CD4-positive, alpha-beta T cell treated with Interleukin-4 for 1 hour (primary cell): ENCODE measurements around the gene CHMP1A.

Experiments used
- DNase-seq, 2 donors: peaks; one replicate each; pipeline ENCODE4 v3.0.0-alpha.2; 2020 to 2022

The CHMP1A gene

DNA sequence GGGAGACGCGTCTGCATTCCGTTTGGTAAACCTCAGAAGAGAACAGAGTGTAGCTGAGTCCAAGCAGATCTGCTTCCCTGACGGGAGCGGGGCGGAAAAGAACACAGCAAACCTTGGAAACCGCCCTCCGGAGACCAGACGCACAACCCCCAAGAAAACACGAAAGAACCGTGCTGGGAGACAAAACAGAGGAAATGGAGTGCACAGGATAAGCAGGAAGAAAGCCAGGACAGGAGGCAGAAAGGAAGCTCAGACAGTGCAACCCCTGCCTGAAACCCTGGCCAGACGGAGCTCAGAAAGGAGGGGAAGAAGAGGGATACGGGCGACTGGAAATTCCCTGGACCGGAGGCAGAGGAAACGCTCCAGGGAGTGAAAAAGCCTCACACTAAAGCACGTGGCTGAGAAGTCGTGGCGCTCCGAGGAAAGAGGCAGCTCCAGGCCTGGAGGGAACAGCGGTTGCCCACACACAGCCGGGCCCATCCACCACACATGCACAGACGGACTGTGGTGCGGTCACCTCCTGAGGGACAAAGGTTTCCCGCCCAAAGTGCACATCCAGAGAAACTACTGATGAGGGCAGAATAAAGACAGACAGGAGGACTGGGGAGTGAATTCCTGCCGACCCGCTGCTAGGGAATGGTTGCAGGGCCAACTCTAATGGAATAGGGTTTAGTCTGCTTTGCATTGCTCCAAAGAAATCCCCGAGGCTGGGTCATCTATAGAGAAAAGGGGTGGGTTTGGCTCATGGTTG is 33.8 kb downstream of the CHMP1A start:
- DNase-seq: no peak

DNA sequence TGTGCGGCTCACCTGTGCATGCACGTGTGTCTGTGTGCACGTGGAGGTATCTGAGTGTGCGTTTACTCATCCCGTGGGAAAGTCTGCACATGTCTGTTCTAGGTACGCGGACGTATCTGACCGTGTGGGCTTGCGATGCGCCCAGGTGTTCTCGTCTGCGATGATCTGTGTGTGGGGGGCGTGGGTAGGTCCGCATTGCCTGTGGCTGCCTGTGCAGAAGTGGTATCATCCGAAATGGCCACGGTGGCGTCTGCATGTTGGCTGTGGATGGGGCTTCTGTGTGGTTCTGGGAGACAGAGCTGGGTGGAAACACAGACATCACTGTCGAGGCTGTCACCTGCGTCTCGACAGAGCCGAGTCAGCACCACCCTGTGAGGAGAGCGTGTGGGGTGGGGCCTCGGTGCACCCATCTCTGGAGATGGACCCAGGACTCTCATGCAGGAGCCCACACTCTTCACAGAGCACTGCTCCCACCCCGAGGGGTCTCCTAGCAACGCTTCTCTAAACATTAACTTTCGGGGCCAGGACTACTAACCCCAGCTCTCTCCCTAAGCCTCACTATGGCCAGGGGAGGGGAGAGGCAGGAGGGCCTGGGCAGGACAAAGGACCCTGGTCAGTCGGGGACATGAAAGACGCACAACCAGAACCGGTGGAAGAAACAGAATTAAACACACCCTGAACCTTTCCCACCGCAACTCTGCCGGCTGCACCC is 35.7 kb downstream of the CHMP1A start:
- no peak for DNase-seq

DNA sequence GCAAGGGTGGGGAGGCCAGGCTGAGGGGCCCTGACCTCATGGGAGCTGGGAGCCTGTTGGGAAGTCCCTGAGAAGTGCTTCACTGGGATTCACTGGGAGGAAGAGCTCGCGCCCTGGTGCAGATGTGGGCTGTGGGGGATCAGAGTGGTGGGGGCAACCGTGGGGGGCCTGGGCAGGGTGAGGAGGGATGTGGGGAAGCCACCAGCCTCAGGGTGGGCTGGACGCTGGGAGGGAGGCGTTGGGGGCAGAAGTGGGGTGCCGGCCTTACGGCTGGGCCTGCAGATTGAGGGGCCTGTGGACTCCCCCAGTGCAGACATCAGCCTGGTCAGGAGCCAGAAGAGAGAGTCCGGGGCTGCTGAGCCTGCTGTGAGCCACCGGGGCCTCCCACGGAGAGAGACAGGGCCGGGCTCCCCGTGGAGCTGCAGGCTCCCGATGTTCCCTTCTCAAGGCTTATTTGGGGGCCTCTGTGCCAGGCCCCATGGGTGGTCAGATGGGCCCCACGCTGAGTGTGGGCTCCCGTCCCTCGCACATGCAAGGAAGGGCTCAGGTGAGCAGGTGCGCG is 36.3 kb downstream of the CHMP1A start:
- DNase-seq: no peak

GRCh38 chr16:89620406-89620841 is 37.1 kb downstream of the CHMP1A start:
- DNase-seq: no peak

GRCh38 chr16:89619840-89620239 is 37.7 kb downstream of the CHMP1A start:
- no peak for DNase-seq

- DNase-seq: no peak
These were observed 39.2 kb downstream of the CHMP1A start for GRCh38 chr16:89618109-89618998.

GRCh38 chr16:89617036-89617435 is 40.5 kb downstream of the CHMP1A start:
- no peak for DNase-seq

GRCh38 chr16:89616623-89617022 is 40.9 kb downstream of the CHMP1A start:
- peak; percentile 21 to 38 for DNase-seq

DNA sequence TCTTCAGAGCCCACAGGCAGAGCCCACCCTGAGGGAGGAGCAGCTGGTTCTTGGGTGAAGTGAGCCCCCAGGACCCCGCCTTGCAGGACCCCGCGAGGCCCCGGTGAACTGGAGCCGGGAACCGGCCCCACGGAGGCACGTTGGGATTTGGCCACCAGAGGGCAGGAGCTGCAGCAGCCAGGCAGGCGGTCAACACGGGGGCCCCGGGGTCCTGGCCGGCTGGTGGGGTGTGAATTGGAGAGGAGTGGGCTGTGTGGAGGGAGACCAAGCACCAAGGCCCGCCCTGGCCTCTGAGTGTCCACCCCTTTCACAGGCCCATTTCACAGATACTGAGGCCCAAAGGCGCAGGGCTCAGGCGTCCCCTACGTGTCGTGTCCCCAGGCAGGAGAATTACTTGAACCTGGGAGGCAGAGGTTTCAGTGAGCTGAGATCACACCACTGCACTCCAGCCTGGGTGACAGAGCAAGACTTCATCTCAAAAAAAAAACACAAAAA is 41.9 kb downstream of the CHMP1A start:
- DNase-seq: peak in 1 of 2 donors; percentile 38

- DNase-seq: no peak
These were observed 42.3 kb downstream of the CHMP1A start for GRCh38 chr16:89615176-89615575.

DNA sequence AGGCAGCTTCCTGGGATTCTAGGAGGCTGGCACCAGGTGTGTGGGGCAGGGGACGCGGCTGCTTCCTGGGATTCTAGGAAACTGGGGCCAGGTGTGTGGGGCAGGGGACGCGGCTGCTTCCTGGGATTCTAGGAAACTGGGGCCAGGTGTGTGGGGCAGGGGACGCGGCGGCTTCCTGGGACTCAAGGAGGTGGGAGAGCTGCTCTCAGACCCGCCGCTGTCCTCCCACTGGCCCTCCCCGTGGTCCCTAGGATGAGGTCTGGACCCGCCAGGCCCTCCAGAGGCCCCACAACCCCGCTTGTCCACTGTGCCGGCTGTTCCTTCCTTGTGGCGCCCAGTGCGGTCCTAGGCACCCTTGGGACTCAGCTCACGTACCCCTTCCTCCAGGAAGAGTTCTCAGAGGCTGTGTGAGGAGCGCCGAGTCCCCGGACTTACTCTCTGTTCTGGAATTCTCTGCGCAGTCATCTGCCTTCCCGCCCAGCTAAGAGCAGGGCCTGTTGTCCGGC is 43.5 kb downstream of the CHMP1A start:
- no peak for DNase-seq

GRCh38 chr16:89613231-89613953 is 44.1 kb downstream of the CHMP1A start, which contains the start of gene DPEP1:
DPEP1 (plus strand) TSS chr16:89613642; CDS start chr16:89630411, 16,769 bp downstream.
- DNase-seq: no peak

GRCh38 chr16:89612415-89613166 is 44.9 kb downstream of the CHMP1A start:
- no peak for DNase-seq

DNA sequence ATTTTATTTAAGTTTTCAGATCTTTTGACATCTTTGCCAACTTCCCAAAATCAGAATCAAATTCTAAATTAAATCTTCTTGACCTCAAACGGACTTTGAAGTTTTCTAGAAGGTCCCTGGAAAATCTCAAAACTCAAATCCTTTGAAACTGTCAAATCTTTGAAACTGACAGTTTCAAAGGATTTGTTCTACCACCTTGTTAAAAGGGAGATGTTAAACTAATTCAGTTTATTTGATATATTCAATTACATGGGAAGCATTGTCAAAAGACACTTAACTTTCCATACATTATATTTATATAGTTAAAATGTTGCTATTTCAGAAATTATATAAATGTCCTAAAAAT is 47.4 kb downstream of the CHMP1A start:
- no peak for DNase-seq

DNA sequence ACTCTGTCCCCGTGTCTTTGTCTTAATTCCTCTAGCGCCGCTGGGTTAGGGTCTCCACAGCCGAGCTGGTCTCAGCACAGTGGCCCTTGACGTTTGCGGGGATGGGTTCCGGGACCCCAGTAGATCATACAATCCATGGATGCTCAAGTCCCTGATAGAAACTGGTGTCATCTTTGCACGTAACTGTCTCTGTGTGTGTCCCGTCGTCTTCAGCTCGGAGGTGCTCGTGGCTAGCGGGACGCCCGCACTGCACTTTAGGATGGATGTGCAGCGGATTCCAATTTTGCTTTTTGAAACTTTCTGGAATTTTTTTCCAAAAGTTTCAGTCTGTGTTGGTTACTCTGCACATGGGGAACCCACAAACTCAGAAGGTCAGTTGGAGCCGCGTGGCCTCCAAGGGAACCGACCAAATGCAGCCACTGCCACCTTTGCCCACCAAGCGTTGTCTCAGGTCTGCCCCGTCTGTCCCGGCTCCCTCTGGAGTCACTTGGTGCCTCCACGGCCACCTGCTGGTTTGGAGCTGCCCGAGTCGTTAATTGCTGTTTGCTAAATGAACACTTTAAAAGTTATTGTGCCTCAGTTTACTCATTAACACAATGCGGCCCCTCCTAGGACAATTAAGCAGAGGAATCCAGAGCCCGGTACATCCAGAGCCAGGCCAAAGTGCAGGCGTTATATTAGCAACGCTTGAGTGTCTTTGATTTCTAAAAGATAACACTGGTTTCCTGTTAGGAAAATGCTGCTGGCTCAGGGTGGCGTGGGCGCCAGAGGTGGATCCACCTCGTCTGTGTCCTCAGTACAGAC is 49.4 kb downstream of the CHMP1A start:
- no peak for DNase-seq

DNA sequence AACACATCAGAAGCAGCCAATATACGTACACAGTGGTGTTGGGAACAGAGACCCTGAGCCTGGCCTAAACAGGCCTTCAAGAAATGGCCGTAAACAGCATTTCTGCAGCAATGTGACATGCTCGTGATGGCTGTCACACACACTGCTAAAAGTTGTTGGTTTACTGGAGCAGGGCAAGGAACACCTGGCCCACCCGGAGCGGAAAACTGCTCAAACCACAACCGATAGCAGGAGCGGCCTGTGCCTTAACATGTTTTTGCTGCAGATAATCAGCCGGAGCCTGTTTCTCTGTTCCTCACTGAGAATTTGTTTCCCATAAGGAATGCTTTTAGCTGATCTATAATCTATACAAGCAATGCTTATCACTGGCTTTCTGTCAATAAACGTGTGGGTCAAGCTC is 50.1 kb downstream of the CHMP1A start:
- DNase-seq: no peak

DNA sequence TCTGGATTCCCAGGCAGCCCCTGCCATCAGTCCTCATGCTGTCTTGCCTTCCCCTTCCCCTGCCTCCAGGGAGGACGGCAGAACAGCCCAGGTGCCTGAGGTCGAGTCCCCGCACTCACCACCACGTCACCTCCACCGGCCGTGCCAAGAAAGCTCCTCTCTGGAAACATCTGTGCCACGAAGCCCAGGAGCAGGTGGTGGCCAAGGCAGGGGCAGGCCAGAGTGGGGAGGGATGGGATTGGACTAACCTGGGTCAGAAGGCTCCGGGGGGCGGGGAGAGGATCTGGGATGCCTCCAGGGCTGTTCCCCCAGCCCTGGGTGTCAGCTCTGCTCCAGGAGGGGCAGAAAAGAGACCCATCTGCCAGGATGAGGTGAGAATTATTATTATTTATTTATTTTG is 51.5 kb downstream of the CHMP1A start:
- DNase-seq: no peak

GRCh38 chr16:89605186-89605970 is 52.1 kb downstream of the CHMP1A start:
- no peak for DNase-seq

DNA sequence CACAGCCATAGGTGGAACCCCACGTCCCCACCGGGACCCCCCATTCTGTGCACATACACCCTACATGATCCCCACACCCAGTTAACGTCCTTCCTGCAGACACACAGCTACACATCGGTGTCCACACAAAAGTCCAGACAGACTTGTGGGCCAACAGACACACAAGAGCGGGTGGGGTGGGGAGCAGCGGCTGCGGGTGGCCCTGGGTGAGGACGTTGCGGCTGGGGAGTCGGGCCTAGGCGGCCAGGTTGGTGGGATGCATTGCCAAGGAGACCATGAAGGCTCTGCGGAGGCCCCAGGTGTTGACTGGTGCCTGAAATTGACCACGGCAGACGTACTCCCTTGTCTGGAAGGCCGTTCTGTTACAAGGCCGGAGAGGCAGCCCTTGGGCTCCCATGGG is 52.7 kb downstream of the CHMP1A start:
- DNase-seq: no peak
